HCT116 (cell line): ENCODE data around the gene BRINP1.

ENCODE experiments used
- CEBPB ChIP-seq: IDR thresholded peaks from 2 replicates; pipeline ENCODE4 v1.6.1; 2012; ENCODE audit warnings: low read depth
- POLR2AphosphoS5 ChIP-seq: IDR thresholded peaks from 2 replicates; pipeline ENCODE4 v1.6.1; 2011; ENCODE audit warnings: mild to moderate bottlenecking, low read depth, low read length, moderate library complexity
- RAD21 ChIP-seq: IDR thresholded peaks from 2 replicates; pipeline ENCODE4 v1.6.1; 2012; ENCODE audit warnings: low read depth, mild to moderate bottlenecking
- SIN3A ChIP-seq: IDR thresholded peaks from 2 replicates; pipeline ENCODE4 v1.6.1; 2012; ENCODE audit warnings: low read depth
- YY1 ChIP-seq: IDR thresholded peaks from 2 replicates; pipeline ENCODE4 v1.6.1; 2011; ENCODE audit warnings: low read length, low read depth, moderate library complexity, mild to moderate bottlenecking; ENCODE audit not compliant: insufficient replicate concordance; ENCODE audit errors: extremely low read depth
- ZFX ChIP-seq: fragments of 450-650 bp; IDR thresholded peaks from 2 replicates; pipeline ENCODE4 v1.6.1; 2017
- TF ChIP-seq, protein P1 (sequence below), 3 experiments: fragments of 200-600 bp in 1 of 3; sonication (generic) in 1 of 3; IDR thresholded peaks in 2 of 3; conservative IDR thresholded peaks in 1 of 3; 2 replicates each; pipeline ENCODE4 v1.5.1; 2012 to 2017; ENCODE audit warnings: low read depth in 2 of 3, low read length in 2 of 3, antibody characterized with exemption in 1 of 3, borderline replicate concordance in 1 of 3, control low read depth in 1 of 3, mild to moderate bottlenecking in 1 of 3, mixed read lengths in 1 of 3, mixed run types in 1 of 3, moderate library complexity in 1 of 3; ENCODE audit not compliant: insufficient read depth in 1 of 3

DNA sequence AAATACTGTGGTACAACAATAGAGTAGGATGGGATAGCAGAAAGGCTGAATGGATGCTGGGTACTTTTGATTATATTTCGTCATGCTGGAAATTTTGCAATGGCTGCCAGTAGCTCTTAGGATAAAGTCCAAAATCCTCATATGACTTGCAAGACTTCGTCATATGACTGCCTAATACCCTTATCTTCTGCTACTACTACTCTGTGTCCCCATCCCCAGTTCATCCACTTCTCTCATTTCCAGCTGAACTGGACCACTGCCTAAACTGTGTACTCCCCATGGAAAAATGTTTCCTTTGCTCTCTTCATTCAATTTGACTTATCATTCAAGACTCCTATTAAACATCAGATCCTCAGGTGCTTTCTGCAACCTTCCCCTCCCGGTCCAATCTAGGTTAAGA, 212.9 kb downstream of the BRINP1 start:
- TF ChIP-seq YY1 (no peak), SIN3A (no peak), ZFX (no peak), RAD21 (no peak), CEBPB (no peak), POLR2AphosphoS5 (no peak)
- TF ChIP-seq, protein P1, sequence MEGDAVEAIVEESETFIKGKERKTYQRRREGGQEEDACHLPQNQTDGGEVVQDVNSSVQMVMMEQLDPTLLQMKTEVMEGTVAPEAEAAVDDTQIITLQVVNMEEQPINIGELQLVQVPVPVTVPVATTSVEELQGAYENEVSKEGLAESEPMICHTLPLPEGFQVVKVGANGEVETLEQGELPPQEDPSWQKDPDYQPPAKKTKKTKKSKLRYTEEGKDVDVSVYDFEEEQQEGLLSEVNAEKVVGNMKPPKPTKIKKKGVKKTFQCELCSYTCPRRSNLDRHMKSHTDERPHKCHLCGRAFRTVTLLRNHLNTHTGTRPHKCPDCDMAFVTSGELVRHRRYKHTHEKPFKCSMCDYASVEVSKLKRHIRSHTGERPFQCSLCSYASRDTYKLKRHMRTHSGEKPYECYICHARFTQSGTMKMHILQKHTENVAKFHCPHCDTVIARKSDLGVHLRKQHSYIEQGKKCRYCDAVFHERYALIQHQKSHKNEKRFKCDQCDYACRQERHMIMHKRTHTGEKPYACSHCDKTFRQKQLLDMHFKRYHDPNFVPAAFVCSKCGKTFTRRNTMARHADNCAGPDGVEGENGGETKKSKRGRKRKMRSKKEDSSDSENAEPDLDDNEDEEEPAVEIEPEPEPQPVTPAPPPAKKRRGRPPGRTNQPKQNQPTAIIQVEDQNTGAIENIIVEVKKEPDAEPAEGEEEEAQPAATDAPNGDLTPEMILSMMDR (IDR thresholded peaks at IDR 0.05 in 2 of 3, conservative IDR thresholded peaks at IDR 0.05 in 1 of 3; ENCODE audit: borderline replicate concordance in 1 of 3, insufficient read depth in 1 of 3, low read depth in 2 of 3, low read length in 2 of 3), result no peak
